NCI-H2171 treated with DMSO at 0.1 percent for 48 hours (cell line): ENCODE data around the gene MLXIPL.
"Not testable (repeated sequence)": the region's sequence is repeated elsewhere in the genome, so short reads cannot be mapped to it uniquely, and the experiment has no call there.

Experiments
- DNase-seq: peaks from one replicate; lab custom pipeline; 2025; lab: John Stamatoyannopoulos, UW

Gene MLXIPL

GRCh38 chr7:73613954-73614735 is 10.2 kb downstream of the MLXIPL start:
- DNase-seq = no peak

- no peak for DNase-seq
Observed at GRCh38 chr7:73612598-73613269, 11.6 kb downstream of the MLXIPL start.

- DNase-seq = no peak
Observed at GRCh38 chr7:73611017-73611555, 13.2 kb downstream of the MLXIPL start.

- DNase-seq = no peak
Observed at GRCh38 chr7:73610105-73610504, 14.2 kb downstream of the MLXIPL start.

DNA sequence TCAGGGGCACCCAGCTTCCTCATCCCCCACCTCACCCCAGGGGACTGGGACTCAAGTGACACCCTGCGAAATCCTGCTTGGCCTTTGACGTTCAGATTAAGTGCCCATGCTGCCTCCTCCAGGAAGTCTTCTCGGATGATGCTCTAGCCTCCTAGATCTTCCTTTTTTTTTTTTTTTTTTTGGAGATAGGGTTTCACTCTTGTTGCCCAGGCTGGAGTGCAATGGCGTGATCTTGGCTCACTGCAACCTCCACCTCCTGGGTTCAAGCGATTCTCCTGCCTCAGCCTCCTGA is 16.7 kb downstream of the MLXIPL start:
- not testable (repeated sequence) for DNase-seq

GRCh38 chr7:73606801-73607691 is 17.3 kb downstream of the MLXIPL start:
- peak; percentile 46 for DNase-seq

DNA sequence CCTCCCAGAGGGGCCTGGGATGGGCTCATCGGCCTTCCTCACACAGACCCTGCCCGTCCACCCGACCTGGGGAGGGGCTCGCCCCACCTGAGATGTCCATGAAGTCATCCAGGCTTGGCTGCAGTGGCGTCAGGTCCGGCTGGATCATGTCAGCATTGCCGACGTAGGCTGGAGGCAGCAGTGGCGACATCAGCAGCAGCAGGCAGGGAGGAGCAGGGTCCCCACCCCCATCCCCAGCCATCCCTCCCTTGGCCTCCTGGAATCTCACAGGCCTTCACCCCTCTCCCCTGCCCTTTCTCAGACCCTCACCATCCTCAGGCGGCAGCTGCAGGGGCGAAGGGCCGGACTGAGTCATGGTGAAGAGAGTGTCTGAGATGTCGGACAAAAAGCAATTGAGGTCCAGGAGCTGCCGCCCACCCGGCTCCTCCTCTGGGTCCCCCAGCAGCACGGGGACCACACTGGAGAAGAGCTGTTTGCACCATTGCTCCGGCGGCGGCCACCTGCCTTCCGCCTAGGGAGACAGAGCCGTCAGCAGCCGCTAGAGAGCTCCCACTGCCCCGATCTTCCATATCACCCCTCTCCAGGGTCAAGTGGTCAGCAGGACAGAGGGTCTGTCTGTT is 18.6 kb downstream of the MLXIPL start:
- DNase-seq = no peak

GRCh38 chr7:73602721-73603651 is 21.3 kb downstream of the MLXIPL start:
- no peak for DNase-seq

DNA sequence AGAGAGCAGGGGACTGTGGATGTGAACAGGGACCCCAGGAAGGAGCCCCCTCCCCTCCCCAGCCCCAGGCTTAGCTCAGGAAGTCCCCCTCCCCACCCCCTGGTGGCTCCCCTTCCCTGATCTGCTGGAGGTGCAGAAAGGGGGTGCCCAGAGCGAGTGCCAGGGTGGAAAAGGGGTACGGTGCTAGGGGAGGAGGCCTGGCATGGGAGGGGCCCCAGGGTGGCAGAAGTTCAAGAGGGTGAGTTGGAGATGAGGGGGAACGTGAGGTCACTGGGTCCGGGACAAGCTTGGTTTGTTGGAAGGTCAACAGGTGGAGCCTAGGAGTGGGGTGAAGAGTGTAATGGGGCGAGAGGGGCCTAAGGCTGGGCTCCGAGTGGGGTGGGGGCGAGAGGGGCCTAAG is 24.4 kb downstream of the MLXIPL start:
- no peak for DNase-seq

- DNase-seq = no peak
Observed at GRCh38 chr7:73599151-73599882, 25.0 kb downstream of the MLXIPL start.

- no peak for DNase-seq
Observed at GRCh38 chr7:73597978-73598782, 26.1 kb downstream of the MLXIPL start.

DNA sequence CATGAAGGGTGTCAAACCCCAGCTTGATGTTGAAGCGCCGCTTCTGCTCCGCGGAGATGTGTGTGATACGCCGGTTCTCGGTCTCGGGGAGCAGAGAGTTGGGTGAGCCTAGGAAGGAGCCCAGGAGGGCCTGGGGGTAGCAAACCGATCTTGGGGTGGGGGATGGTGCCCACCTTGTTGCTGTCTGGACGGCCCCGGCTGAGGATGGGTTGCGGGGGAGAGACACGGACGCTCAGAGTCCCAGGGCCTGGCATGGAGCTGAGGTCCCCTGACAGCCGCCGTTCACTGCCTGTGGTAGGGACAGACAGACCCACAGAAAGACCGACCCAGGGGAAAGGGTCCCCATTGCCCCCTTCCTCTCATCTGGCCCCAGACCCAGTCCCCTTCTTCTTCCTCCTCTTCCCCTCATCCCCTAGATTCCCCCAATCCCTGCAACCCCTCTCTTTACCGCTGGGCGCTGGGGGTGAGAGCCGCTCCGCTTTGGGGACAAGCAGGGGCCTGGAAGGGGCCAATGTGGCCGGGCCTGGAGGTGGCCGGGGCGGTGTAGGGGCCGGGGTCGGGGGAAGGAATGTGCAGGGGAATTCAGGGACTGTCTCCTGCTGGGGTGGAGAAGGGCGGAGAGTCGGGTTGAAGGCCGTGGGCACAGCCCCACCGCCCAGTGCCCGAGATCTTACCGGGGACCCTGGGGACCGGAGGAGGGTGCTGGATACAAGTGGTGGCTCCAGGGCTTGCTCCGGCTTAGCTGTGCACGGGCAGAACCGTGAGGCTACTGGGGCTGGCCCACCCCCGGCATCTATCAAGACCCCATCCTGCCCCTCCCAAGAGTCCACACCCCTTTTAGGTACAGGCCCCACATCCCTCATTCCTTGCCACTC is 27.9 kb downstream of the MLXIPL start:
- DNase-seq = no peak

GRCh38 chr7:73595358-73595757 is 29.0 kb downstream of the MLXIPL start:
- no peak for DNase-seq

DNA sequence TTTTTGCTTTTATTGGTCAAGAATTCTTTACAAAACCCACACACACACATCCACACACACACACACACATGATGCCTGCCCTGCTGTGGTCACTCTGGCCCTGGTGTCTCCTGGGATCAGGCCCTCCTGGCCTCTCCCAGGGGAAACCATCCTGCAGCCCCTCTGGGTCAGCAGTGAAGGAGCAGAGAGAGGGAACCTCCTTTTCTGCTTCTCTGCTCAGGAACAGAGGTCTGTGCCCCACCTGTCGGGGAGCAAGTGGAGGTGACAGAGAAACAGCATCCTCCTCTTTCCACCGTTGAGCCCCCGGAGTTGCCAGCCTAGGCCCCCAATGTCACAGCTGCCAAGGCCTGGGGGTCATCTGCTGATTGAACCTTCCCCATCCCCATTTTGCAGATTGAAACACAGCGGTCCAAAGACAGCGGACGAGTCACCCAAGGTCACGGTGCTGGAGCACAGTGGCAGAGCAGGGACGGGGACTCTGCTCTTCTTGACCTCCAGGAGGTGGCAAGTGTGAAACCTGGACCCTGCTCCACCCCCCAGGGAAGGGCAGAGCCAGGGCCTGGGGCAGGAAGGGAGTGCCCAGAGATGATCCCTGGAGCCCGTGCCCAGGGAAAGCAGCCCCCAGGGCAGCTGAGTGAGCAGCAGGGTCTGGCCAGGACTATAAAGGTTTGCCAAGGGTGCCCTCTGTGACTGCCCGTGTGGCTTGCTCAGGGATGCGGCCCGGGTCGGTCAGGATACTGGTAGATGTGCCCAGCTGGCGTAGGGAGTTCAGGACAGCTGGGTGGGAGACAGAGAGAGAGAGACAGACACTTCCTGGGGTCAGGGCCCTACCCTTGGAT is 30.9 kb downstream of the MLXIPL start:
- no peak for DNase-seq

- DNase-seq = no peak
Observed at GRCh38 chr7:73586911-73587310, 37.4 kb downstream of the MLXIPL start.

DNA sequence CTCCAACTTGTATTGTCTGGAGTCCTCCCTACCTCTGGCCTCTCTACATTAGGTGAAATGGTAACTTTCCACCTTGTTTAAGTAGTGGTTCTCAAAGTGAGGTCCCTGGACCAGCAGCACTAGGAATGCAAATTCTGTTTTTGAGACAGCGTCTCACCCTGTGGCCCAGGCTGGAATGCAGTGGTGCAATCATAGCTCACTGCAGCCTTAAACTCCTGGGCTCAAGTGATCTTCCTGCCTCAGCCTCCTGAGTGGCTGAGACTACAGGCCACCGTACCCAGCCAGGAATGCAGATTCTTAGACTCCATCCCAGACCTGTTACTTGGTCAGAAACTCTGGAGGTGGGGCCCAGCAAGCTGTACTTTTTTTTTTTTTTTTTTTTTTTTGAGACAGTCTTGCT is 39.1 kb downstream of the MLXIPL start:
- no peak for DNase-seq

DNA sequence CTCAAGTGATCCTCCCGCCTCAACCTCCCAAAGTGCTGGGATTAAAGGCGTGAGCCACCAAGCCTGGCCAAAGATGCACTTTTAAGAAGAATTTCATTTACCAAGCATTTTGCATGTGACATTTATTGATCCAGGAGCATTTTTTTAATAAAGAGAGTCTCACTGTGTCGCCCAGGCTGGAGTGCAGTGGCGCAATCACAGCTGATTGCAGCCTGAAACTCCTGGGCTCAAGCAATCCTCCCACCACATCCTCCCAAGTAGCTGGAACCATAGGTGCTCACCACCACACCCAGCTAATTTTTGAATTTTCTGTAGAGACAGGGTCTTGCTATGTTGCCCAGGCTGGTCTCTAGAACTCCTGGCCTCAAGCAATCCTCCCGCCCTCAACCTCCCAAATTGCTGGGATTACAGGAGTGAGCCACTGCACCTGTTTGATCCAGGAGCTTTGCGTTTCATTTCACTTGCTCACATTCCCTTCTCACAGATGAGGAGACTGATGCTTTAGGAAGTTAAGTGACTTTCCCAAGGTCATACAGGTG is 41.6 kb downstream of the MLXIPL start:
- no peak for DNase-seq
